Activated CD8-positive, alpha-beta memory T cell treated with anti-CD3 and anti-CD28 coated beads for 1 hour (primary cell): ENCODE data around the gene BPIFB6.

Experiments
- DNase-seq, 2 donors: peaks; one replicate each; pipeline ENCODE4 v3.0.0-alpha.2; 2020; ENCODE audit warnings: low read depth in 1 of 2; ENCODE audit errors: extremely low read depth in 1 of 2

Gene BPIFB6

DNA sequence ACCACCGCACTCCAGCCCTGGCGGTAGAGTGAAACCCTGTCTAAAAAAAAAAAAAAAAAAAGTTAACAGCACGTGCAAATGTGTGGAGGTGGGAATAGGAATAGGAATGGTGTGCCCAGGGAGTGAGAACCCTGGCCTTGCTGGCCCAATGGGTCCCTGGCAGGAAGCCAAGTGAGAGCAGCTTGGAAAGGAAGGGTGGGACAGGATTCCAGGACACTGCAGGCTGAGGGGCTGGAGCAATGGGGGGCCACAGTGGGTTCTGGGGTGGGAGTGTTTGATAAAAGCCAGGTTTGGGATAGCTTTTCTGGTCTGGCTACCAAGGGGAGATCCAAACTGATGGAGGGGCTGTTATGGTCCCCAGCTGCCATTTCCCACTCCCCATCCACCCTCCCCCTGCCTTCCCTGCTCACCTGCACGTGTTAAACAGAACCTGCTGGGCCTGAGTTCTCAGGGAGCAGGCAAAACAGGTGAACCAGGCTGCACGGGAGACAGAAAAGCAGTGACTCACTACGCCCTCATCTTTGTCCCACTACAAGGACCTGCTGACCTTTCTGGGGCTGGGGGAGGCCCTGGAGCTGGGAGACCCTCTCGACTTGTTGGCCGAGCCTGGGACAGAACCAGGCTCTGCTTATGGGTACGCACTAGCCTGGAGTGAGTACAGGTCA is 30.5 kb upstream of the BPIFB6 start:
- DNase-seq, result no peak

DNA sequence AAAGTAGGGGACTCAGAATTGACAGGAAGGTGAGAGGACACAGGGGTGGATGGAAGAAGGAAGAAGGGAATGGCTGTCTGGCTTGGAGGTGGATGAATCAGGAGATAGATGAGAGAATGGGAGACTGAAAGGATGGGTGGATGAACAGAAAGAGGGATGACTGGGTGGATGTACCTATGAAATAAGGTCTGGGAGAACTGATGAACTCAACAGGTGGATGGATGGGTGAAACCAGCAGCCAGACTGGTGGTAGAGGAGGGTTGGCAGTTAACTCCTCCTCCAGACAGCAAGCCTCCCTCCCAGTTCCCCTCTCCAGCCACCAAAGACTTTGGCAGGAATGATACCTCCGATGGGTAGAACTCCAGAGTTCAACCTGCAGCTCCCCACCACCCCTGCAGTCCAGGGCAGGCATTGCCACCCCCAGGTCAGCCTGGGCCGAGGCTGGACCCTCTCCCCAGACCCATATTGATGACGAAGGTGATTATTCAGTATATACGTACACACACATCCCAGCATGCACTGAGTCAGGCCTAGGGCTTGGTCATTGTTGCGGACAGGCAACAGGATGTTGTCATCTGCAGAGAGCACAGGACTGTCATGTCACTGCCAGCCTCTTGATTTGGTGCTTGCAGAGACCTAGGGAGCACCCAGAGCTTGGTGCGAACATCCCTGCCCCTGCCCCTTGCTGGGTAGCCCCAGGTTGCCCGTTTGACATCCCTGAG is 29.2 kb upstream of the BPIFB6 start:
- DNase-seq, result no peak

DNA sequence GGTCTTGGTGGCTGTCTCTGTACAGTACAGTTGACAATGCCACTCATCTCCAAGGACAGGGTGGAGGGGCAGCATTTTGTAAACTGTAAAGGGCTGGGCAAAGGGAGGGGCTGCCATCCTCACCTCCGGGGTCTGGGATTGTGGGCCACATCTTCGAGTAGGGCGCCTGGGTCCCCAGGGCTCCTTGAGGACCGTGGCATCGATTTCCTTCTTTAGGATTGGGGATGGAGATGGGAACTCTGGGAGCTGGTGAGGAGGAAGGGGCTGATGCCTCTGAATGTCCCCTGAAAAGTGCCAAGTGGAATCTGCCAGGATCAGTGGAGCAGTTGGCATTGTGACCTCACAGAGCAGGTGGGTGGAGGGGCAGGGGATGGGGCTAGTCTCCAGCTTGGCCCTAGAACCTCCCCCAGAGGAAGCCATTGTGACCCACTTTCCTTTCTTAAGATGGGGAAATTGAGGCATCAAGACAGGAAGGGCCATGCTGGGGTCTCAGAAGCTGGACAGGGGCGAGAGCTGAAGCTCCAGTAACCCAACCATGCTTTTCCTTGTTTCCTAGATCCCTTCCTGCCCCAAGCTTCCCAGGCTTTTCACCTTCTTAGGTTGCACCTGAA is 27.2 kb upstream of the BPIFB6 start, which contains the start of gene SUN5:
Gene SUN5 (minus strand): TSS at position 293 of the 611 bp plus-strand sequence. CDS start 93 bp downstream, at position 200.
- no peak for DNase-seq

DNA sequence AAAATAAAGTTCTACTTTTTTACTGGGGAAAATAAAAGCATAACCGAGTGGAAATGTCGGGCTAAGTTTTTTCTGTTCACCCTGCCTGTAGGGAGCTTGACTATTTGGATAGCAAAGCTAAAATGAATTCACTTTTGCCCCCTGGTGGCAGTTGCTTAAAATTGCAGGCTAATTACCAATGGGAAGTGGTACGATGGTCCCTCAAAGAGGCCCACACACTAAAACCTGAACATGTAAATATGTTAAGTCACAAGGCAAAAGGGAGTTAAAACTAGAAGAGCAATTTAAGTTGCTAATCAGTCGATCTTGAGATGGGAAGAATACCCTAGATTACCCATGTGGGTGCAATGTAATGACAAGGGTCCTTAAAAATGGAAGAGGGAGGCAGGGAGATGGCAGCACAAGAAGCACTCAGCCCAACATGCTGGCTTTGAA is 26.3 kb upstream of the BPIFB6 start:
- no peak for DNase-seq

DNA sequence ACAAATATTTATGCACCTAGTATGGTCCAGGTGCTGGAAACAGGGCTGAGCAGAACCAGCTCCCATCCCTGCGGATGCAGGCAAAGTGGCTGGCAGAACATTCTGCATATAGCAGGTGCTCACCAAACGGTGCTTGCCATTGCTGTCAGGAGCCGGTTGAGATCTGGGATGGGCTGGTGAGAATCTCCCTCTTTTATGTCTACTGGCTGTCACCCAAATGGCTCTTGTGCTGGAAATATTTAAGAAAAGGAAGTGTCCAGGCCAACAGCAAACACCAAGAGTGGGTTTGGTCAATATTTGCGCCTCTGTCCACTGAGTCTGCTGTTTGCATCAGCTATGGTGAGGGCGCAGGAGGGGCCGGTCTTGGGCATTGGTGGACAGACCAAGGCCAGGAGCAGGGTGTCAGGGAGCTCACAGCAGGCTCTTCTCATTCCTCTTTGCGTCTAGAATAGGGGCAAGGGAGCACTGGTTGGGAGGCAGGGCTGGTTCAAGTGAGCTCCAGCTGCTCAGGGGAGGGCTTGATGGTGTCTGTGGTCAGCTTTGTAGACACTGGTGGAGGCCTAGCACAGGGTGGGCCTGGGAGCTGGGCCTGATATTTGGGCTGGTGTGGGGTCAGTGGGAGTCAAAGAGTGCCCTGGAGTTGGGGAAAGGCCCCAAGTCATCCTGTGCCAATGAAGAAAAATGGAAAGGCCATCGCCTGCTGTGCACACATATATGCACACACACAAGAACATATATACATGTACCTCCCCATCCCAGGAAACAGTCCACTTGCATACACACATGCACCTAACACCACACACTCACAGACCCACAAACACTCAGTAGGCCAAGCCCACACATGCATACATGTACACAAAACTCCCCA is 25.3 kb upstream of the BPIFB6 start:
- DNase-seq, result no peak

DNA sequence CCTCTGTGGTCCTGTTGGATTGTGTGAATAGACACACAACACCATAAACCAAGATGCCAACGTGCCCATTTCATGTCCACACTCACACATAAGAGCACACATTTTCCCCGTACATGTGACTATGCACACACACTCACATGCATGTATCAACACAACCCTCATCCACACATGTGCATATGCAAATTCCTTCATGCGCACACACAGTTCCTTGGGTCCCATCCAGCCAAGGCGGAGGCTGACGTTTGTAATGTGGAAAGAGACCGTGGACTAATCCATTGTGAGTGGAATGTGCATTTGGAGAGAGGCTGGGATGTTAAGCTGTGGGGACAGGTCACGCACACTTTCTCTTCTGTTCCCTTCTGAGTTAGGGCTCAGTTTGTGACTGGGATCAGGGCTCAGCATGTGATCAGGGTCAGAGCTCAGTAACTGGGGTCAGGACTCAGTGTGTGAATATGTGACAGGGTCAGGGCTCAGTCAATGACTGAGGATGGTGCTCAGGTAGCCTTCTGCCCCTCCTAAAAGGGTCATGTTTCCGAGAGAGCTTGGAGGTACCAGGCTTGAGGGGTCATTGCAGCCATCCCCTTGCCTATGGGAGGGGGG is 24.6 kb upstream of the BPIFB6 start:
- no peak for DNase-seq

DNA sequence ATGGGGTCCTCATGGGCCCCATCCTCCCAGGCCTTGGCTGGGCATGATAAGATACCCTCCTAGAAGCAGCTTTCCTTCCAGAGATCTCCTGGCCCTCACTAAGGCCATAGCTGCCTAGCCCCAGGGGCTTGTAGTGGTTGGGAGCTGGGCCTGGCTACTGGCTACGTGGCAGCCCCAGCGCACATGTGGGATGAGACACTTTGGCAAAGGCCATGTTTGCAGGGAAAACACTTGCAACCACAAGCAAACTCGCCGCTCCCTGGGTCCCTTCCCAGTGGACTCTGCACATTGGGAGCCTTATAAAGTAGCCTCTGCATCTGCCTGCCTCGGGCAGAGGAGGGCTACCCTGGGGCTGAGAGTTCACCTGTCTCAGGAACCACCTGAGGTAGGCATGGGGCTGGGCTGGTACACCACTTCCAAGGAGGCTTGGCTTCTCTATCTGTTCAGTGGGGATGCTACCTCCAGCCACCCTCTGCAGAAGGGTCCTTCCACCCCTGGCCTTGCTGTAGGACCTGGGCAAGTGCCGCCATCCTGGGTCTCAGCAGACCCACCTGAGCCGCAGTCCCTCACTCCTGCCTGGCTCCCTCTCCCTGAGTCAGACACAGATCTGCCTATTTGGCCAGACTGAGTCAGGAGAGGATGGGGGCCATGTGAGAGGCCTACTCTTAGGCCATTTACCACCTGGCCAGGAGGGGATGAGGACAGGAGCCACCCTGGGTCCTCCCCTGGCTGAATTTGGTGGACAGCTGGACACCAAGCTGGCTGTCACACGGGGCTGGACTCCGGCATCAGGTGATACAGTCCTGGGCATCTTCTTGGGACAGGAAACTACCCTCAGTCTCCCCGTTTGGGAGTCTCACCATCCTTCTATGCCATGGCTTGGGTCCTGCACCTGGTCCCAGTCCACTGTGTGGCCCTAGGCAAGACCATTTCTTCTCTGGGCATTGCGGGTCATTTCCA is 23.8 kb upstream of the BPIFB6 start, which contains the start of gene BPIFB2:
Gene BPIFB2 (plus strand): TSS at position 329 of the 960 bp plus-strand sequence. CDS start 871 bp downstream, outside the sequence.
- DNase-seq, result no peak

DNA sequence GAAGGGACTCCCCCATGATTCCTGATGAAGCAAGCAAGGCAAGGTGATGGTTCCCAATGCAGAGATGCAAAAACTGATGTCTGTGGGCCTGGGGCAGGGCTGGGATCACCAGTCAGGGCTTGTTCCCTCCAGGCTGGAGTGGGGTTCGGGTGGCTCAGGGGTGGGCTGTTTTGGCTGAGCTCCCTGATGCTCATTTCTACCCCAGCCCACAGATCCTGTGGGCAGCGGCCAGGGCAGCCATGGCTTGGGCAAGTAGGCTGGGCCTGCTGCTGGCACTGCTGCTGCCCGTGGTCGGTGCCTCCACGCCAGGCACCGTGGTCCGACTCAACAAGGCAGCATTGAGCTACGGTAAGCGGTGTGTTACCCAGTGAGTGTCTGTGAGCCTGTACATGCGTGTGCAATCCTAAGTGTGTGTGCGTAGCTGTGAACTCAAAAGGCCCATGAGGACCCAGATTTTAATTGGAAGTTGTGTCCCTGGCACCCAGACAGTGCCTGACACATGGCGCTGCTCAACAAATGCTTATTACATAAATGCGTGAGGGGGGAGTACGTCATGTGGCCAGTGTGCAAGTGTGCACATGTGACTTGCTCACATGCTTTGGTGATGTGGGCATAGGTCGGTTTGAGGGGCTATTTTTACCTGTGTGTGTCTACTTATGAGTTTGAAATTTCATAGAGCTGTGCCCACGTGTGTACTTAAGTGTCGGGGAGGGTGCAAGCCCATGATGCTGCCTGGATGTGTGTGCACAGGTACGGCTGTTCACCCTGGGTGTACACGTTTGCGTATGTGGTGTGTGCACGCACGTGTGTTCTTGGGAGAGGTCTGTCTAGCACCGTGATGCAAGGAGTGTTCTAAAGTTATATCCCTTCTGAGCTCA is 22.9 kb upstream of the BPIFB6 start:
- no peak for DNase-seq

DNA sequence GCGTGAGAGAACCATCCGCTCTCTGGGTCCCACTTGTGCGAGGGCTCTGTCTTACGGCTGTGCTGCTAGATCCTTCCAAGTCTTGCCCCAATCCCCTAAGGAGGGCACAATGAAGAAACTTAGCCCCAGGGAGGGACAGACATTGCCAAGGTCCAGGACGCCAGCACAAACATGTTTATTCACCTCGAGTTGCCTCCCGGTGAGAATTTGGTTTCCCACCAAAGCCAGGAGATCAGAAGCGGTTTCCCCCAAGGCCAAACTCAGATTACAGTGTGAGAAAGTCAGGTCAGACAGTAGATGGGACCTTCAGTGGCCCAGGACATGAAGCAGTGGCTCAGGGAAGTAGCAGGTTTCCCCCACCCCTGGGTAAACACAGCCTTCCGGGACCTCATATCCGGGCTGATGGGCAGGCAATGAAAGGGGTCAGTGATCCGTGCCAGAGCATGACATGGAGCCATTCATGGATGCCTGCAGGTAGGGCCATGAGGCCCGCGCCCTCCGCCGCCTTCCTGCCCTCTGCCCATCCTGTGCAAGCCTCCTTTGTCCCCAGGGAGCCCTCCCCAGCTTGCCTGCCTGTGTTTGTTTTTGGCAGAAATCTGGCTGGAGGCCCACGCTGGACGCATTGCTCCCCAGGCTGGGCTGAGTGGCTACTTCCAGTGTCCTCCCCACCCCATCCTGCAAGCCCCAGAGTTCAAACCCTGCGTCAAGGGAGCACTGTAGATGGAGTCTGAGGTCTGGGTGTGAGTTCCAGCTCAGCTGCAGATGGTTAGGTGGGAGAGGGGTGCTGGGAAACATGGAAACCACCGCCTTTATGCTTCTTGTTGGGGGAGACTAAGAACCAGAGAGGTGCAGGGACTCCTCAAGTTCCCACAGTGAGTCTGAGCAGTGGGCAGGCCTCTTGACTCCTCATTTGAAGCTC is 22.0 kb upstream of the BPIFB6 start:
- no peak for DNase-seq

DNA sequence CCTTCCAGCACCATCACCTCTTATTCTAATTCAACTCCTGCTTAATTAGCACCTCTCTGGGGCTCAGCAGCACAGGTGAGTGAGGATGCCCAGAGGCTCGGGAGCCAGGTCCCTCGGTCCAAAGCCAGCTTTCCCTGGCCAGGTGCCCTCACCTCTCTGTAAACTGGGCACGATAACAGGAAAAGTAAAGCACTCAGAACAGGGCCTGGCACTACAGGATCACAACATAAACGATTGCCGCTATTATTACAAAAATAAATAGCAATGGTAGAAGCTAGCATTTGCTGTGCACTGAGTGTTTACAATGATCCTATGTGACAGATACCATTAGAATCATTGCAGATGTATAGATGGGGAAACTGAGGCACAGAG is 21.3 kb upstream of the BPIFB6 start:
- DNase-seq, result no peak

DNA sequence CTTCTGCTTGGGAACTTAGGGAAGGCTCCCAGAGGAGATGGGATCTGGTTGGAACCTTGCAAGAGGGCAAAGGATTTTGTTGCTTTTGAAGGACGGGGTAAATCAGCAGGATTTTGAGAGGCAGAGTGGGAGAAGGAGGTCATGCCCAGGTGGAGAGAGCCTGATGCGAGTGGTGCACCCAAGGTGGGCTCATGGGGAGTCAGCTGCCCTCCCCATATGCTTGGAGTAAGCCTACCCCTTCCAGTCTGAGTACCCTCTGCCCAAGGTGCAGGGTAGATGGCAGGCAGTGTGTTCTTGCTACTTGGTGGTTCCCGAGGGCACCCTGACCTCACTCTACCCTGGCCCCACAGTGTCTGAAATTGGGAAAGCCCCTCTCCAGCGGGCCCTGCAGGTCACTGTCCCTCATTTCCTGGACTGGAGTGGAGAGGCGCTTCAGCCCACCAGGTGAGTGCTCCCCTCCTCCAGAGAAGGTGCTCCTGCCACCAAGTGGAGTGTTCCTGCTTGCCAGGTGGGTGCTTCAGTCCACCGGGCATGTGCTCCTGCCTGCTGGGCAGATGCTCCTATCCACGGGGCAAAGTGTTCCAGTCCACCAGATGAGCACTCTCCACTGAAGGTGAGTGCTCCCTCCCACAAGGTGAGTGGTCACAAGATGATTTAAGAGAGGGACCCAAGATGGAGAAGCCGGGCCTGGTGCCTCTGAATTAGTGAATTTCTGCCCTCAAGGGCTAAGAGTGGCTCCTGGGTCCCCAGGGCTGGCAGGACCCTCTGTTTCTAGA is 20.6 kb upstream of the BPIFB6 start:
- no peak for DNase-seq

DNA sequence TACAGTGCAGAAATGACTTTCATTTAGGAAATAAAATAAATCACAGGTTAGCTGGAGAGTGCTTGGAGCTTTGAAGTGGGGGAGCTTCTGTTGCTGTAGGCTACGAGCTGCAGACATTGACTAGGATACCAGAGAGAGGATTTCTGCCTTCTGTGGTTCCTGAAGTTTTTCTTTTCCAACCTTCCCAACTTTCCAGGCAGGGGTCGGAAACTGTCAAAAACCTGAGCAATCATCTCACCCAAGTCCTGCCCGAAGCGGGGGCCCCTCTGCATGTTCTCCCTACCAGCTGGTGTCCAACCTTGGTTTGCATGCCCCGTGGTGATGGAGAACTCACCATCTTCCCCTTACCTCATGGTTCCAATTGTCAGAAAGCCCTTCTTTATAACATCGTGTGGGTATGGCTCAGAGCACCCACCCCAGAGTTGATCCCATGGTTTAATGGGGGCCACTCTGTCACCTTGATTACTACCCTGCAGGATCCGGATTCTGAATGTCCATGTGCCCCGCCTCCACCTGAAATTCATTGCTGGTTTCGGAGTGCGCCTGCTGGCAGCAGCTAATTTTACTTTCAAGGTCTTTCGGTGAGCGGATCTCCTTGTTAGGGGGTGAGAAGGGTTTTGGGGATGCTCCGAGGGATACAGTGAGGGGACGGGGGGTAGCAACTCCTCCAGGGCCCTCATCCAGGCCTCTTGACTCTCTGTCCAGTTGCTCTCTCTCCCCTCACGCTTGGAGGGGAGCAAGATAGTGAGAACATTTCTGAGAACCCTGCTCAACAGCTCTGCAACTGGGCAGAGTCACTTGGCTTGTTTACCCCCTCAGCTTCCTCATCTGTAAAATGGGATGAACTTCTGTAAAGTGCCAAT is 18.9 kb upstream of the BPIFB6 start:
- DNase-seq, result no peak

DNA sequence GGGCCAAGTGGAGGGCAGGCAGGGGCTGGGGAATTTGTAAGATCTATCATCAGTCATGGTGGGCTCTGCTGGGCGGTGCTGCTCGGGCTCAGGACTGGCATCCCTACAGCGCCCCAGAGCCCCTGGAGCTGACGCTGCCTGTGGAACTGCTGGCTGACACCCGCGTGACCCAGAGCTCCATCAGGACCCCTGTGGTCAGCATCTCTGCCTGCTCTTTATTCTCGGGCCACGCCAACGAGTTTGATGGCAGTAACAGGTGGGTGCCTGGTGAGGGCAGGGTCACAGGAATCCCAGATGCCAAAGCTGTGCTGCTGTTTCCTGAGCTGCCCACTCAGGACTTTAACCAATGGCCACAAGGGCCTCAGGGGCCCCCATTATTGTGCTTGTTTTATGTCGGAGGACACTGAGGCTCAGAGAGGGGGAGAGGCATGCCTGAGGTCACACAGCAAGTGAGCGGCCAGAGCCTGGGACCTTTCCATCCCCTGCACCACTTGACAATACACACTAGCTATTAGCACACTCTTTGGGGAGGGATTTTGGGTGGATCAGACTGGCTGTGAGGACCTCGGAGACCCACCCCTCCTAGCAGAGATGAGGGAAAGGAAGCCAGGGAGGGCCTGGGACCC is 17.6 kb upstream of the BPIFB6 start:
- no peak for DNase-seq

DNA sequence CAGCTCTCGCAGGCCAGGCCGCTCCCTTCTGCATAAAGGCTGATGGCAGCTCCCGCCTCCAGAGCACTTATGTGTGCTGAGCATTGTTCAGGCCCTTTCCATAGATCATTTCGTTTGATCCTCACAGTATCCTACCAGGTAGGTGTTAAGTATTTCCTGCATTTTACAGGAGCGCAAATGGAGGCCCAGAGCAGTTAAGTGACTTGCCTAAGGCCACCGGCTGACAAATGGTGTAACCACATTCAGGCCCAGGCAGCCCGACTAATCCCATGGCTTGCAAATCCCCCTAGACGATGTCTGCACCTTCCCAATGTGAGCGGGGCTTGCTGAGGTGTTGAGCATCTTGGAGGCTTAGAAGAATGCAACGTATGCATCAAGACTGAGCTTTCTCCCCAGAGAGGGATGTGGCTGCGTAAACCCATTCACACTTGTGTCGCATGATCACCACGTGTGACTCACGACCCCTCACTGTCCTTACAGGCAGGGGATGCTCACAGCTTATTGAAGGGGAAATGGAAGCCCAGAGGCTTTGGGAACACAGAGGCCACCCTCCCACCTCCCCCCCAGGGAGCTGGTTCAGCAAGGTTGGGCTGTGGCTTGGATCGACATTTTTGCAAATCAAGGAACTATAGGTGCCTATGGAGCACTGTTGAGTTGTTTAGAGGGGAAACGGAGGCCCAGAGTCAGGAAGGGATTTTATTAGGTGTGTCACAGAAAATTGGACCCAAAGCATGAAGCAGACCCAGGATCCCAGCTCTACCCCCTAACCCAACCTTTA is 16.9 kb upstream of the BPIFB6 start:
- no peak for DNase-seq

DNA sequence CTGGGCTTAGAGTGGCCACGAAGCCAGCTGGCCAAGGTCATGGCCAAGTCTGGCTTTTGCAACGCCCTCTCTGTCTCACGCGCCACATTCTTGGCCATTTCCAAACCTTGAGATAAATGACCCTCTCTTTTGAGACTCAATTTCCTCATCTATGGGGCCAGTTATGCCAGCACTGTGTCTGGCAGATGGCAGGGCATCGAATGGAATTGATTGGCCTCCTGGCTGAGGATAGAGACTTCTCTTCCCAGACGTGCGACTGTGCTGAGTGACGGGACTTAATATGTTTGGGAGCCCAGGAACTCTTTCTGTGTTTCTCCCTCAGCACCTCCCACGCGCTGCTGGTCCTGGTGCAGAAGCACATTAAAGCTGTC is 16.3 kb upstream of the BPIFB6 start:
- DNase-seq, result no peak
